HG02571 (cell line): ENCODE measurements around the gene ARFGAP3.
"Not testable (repeated sequence)": the region's sequence is repeated elsewhere in the genome, so short reads cannot be mapped to it uniquely, and the experiment has no call there.

Source experiments
- ATAC-seq: cut with Tn5 transposase; IDR thresholded peaks from one replicate; pipeline ENCODE4 v1.9.1; 2021; ENCODE audit warnings: mild to moderate bottlenecking, moderate library complexity; ENCODE audit not compliant: unreplicated experiment

ARFGAP3 gene

DNA sequence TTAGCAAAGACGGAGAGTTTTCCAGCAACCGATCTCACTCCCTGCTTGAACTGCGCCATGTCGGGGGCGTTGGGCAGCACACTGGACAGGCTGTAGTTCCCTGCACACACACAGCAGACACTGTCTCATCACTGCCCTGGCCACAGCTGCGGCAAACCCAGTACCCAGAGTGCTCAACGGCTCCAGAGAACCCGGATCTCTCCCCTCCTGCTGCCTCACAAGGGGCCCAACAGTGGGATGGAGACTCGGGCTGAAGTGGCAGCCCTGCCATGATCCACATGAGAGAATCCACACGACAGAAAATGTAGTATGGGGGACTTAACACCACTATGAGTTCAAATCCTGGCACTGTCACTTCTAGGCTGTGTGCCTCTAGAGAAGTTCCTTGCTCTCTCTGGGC, 58.0 kb downstream of the ARFGAP3 start:
- no peak for ATAC-seq

GRCh38 chr22:42797011-42797410, 60.1 kb downstream of the ARFGAP3 start:
- no peak for ATAC-seq

GRCh38 chr22:42796081-42796480, 61.0 kb downstream of the ARFGAP3 start:
- ATAC-seq: no peak

DNA sequence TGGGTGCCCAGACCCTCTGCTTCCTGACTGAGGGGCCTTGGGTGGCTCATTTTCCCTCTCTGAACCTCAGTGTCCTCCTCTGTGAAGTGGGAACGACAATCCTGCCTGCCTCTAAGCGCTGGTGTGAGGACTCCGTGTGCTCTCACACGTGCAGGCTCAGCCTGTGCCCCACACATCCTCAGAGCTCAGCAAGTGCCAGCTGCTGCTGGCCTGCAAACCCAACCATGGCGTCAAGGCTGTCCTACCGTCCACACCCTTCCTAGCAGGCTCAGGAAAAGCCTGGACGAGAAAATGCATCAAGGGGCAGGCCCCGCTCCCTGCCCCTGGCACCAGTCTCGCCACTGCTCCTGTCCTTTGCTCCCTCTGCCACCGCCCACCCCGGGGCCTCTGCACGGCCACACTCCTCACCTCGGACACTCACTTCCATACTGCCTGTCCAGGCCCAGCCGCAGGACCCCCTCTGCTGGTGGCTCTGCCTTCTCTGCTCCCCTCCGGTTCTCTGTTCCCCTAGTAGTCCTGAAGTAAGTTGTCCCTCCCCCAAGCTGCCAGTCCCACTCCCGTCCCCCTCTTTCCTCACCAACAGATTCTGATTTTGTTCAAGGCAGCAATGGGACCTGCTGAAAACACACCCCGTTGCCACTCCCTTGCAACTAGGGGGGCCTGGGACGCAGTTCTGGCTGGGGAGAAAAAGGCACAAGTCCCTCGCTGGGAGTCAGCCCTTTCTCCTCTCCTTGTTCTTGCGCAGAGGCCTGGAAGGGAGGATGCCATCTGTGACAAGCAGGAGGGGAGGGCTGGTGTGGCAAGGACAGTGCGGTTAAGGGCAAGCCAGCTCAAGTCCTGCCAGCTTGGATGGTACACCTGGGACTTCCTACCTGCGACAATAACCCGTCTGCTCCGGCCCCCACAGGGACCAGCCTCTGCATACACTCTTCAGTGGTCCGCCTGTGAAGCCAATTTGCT, 62.2 kb downstream of the ARFGAP3 start:
- no peak for ATAC-seq

DNA sequence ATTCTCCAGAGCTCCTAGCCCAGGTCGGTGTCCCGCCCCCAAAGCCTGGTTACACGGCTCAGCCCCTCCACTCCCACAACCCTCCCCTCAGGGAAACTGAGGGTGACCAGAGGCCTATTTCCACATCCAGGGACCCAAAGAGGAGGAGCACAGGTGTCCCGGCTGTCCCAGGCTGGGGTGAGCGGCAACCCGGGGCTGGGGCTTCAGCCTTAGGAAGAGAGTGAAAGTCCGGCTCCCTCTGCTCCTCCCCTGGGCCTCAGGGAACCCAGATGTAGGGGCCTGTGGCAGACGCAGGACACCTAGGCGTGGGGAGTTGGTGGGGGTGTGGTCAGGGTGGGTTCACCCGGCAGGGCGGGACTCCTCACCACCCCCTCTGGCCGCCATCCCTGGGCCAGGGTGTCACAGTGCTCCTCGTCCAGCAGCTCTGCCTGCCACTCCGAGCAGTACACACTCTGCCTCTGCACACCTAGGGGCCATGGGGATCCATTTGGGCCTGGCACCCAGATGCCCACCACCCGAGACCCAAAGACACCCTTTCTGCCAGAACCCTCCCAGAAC, 63.1 kb downstream of the ARFGAP3 start:
- ATAC-seq: no peak

- ATAC-seq: no peak
These were observed 63.9 kb downstream of the ARFGAP3 start for GRCh38 chr22:42792909-42793847.

DNA sequence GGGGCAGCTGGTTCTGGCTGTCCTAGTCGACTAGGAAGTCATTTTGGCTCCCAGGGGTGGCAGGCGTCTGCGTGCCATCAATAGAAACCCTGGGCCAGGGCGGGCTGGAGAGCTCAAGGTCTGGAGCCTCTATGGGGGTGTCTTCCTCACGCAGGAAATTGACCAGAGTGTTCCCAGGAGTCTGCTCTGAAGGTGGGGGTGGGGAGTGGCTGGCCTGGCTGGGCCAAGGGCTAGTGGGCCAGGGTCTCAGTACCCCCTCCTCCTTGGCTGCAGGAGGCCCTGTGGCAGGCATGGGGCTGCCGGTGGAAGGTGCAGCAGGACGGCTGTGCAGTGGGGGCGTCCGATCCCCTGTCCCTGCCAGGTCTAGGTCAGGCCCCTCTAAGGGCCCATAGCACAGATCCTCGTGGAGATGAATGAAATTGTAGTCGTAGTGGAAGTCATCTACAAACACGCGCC, 64.6 kb downstream of the ARFGAP3 start:
- ATAC-seq: no peak

DNA sequence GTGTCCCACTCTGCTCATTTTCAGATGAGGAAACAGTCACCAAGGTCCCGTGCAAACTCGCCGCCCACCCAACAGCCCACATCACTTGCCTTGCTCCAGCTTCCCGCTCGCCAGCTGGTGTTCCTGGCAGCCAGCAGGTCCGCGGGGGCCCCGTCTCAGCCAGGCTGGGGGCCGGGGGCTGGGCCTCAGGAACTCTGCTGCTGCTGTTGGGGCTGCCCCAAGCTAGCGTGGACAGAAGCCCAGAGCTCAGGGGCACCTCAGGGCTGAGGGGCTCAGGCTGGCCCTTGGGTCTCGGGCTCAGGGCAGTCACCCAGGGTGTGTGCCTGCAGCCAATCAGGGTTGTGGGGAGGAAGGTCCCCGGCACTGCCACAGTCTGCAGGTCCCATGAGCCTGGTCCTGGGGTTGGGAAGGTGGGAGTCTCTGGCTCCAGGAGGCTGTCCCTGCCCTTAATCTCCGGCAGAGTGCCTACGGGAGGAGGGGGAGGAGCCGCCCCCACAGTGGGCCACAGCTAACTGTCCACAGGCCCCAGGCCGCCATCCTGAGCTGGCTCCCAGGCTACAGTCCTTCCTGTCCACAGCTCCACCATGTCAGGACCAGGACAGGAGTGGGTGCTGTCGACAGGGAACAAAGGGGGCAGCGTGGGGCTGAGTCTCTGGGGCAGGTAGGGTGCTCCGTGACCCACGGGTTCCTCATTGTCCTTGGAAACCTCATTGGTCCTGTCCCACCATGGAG, 65.2 kb downstream of the ARFGAP3 start:
- ATAC-seq: no peak

DNA sequence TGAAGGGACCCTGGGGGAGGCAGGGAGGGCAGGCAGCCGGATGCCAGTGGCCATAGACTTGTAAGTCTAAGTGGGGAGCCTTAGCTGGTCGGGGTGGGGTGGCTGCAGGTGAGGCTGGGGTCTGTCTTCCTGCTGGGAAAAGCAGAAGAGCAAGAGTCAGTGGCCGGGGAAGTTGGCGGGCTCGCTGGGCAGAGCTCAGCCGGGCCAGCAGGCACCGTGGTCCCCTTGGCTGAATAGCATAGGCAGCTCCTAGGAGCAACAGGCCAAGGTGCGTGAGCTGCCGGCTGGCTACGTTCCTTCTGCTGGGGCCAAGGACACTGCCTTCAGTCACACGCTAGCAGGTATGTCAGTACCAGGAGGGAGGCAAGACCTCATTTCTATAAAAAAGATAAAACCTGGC, 68.6 kb downstream of the ARFGAP3 start:
- ATAC-seq: no peak

DNA sequence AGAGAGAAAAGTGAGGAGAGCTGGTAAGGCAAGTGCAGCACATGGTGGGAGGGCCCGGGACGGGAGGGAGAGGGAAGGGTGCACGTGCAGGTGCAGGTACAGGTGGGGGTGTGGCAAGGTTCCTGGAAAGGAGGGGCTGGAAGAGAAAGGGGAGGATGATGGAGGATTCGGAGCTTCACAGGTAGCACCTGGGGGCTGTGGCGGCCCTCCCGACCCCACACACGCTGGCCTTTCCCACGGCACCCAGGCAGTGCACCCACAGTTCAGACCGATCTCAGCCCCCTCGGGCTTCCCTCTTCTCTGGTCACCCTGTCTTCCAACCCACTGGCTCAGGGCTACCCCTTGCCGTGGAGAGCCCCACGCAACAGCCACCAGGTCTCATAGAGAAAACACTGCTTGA, 69.1 kb downstream of the ARFGAP3 start:
- ATAC-seq: no peak

GRCh38 chr22:42787357-42787736, 69.7 kb downstream of the ARFGAP3 start:
- no peak for ATAC-seq

- no peak for ATAC-seq
These were observed 70.3 kb downstream of the ARFGAP3 start for GRCh38 chr22:42786606-42787356.

- no peak for ATAC-seq
These were observed 71.2 kb downstream of the ARFGAP3 start for GRCh38 chr22:42785706-42786499.

- ATAC-seq: not testable (repeated sequence)
These were observed 74.8 kb downstream of the ARFGAP3 start for GRCh38 chr22:42782306-42782705.

DNA sequence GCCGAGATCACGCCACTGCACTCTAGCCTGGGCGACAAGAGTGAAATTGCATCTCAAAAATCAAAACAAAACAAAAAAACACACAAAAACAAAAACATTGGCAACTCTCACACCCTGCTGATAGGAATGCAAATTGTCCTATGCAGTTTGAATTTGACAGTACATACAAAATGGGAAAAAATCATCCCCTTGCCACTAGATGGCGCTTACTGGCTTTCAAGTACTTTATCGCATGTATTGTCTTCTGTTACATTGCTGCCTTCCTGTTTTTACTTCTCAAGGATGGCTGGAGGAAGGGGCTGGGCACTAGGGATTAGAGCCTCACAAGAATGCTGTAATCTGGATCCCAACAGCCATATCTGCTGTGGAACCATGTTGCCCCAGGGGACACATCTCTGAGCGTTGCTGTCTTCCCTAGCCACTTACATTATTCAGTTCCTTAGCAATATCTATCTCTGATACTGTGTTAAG, 77.0 kb downstream of the ARFGAP3 start:
- ATAC-seq: no peak

- no peak for ATAC-seq
These were observed 79.9 kb downstream of the ARFGAP3 start for GRCh38 chr22:42777126-42777525.

DNA sequence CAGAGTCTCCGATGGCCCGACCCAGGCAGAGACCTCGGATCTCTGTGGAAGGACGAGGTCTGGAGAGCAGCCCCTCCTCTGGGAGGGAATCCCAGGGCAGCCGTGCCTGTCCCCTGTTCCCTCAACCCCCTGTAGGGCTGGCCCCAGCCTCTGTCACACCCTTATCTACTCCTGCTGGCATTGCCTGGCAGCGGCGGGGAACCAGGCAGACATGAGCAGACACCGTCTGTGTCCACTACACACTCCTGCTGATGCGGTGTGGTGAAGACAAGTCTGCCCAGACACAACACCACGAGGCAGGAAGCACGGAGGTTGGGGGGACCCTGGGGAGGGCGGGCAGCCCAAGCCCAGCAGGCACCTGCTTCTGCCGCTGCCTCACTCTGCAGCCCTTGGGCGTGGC, 83.9 kb downstream of the ARFGAP3 start:
- no peak for ATAC-seq

GRCh38 chr22:42772647-42773046, 84.4 kb downstream of the ARFGAP3 start:
- ATAC-seq: no peak
